ENCODE measurements around the gene SCAI.

SCAI gene

DNA sequence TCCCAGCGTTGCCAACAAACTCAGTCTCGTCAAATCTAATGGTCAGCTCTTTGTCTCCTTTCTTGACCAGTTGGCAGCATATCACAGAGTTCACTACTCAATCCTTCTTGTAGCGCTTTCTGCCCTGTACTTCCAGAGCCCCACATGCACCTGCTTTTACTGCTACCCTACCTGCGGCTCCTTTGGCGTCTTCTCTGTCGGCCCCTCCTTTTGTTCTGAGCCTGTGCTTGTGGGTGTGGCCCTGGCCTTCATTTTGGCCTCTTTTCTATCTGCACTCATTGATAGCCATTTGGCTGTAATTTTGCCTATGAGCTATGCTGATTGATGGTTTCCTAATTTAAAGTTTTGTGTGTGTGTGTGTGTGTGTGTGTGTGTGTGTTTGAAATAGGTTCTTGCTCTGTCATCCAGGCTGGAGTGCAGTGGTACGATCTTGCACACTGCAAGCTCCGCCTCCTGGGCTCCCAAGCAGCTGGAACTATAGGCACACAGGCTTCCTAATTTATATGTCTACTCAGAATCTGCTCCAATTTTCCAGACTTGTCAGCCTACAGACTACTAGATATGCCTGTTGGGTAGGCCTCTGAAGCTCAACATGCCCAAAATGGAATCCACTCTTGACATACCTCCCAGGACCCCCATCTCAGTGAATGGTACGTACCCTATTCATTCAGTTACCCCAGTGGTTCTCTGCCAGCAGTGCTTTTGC is 249.1 kb downstream of the SCAI start:
- H3K4me3 ChIP-seq (replicated peaks; ENCODE audit: low read depth, low read length), result no peak overlapping the region
- no peak for DNase-seq (ENCODE audit: extremely low read depth, low read depth)
- TF ChIP-seq, protein P1, sequence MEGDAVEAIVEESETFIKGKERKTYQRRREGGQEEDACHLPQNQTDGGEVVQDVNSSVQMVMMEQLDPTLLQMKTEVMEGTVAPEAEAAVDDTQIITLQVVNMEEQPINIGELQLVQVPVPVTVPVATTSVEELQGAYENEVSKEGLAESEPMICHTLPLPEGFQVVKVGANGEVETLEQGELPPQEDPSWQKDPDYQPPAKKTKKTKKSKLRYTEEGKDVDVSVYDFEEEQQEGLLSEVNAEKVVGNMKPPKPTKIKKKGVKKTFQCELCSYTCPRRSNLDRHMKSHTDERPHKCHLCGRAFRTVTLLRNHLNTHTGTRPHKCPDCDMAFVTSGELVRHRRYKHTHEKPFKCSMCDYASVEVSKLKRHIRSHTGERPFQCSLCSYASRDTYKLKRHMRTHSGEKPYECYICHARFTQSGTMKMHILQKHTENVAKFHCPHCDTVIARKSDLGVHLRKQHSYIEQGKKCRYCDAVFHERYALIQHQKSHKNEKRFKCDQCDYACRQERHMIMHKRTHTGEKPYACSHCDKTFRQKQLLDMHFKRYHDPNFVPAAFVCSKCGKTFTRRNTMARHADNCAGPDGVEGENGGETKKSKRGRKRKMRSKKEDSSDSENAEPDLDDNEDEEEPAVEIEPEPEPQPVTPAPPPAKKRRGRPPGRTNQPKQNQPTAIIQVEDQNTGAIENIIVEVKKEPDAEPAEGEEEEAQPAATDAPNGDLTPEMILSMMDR (IDR thresholded peaks at IDR 0.05; ENCODE audit: low read depth, low read length, missing control alignments), result no peak

Data from HFF-Myc (cell line).